IMR-90 (cell line): ENCODE data around the gene OPCML.

Source experiments
- BHLHE40 ChIP-seq: fragments of 150-350 bp; IDR thresholded peaks from 2 replicates; pipeline ENCODE4 v1.6.1; 2016; ENCODE audit warnings: mild to moderate bottlenecking, low read depth, low read length
- CEBPB ChIP-seq: IDR thresholded peaks from 2 replicates; pipeline ENCODE4 v1.6.1; 2012; ENCODE audit warnings: low read depth, low read length, improper control_type of control experiment
- FOS ChIP-seq: fragments of 150-350 bp; IDR thresholded peaks from 2 replicates; pipeline ENCODE4 v1.6.1; 2016; ENCODE audit warnings: low read depth, low read length
- MAFK ChIP-seq: IDR thresholded peaks from 2 replicates; pipeline ENCODE4 v1.6.1; 2012; ENCODE audit warnings: low read depth, low read length, improper control_type of control experiment
- MAZ ChIP-seq: IDR thresholded peaks from 2 replicates; pipeline ENCODE4 v1.6.1; 2012; ENCODE audit warnings: low read depth, mild to moderate bottlenecking, low read length, improper control_type of control experiment, moderate library complexity, borderline replicate concordance
- MXI1 ChIP-seq: IDR thresholded peaks from 2 replicates; pipeline ENCODE4 v1.6.1; 2012; ENCODE audit warnings: low read depth, mild to moderate bottlenecking, low read length, moderate library complexity, borderline replicate concordance
- POLR2A ChIP-seq: IDR thresholded peaks from 2 replicates; pipeline ENCODE4 v1.6.1; 2012; ENCODE audit warnings: mild to moderate bottlenecking, low read depth, low read length
- RAD21 ChIP-seq: IDR thresholded peaks from 2 replicates; pipeline ENCODE4 v1.6.1; 2012; ENCODE audit warnings: low read length, improper control_type of control experiment
- RCOR1 ChIP-seq: IDR thresholded peaks from 2 replicates; pipeline ENCODE4 v1.6.1; 2012; ENCODE audit warnings: mild to moderate bottlenecking, low read length, improper control_type of control experiment; ENCODE audit not compliant: insufficient replicate concordance
- RFX5 ChIP-seq: IDR thresholded peaks from 2 replicates; pipeline ENCODE4 v1.8.0; 2012; ENCODE audit warnings: low read depth, mild to moderate bottlenecking, low read length, moderate library complexity
- SMC3 ChIP-seq: fragments of 150-350 bp; IDR thresholded peaks from 2 replicates; pipeline ENCODE4 v1.6.1; 2016; ENCODE audit warnings: low read depth, mild to moderate bottlenecking, antibody characterized with exemption, low read length, moderate library complexity
- TF ChIP-seq, protein P1 (sequence below): conservative IDR thresholded peaks from 2 replicates; pipeline ENCODE4 v1.5.1; 2012; ENCODE audit warnings: mild to moderate bottlenecking, low read depth, low read length, improper control_type of control experiment

- TF ChIP-seq, protein P1, sequence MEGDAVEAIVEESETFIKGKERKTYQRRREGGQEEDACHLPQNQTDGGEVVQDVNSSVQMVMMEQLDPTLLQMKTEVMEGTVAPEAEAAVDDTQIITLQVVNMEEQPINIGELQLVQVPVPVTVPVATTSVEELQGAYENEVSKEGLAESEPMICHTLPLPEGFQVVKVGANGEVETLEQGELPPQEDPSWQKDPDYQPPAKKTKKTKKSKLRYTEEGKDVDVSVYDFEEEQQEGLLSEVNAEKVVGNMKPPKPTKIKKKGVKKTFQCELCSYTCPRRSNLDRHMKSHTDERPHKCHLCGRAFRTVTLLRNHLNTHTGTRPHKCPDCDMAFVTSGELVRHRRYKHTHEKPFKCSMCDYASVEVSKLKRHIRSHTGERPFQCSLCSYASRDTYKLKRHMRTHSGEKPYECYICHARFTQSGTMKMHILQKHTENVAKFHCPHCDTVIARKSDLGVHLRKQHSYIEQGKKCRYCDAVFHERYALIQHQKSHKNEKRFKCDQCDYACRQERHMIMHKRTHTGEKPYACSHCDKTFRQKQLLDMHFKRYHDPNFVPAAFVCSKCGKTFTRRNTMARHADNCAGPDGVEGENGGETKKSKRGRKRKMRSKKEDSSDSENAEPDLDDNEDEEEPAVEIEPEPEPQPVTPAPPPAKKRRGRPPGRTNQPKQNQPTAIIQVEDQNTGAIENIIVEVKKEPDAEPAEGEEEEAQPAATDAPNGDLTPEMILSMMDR = no peak
- TF ChIP-seq RFX5 (no peak), BHLHE40 (no peak), POLR2A (no peak), CEBPB (no peak), RAD21 (no peak), MAZ (no peak), SMC3 (no peak), MAFK (no peak), MXI1 (no peak), FOS (no peak), RCOR1 (no peak)
These were observed 34.7 kb downstream of the OPCML start for GRCh38 chr11:133497477-133498140.
